HG03354 (cell line): Measurements from ENCODE around the gene CHST15.

Experiments used
- ATAC-seq: cut with Tn5 transposase; IDR thresholded peaks from one replicate; pipeline ENCODE4 v1.9.1; 2021; ENCODE audit warnings: mild to moderate bottlenecking; ENCODE audit not compliant: unreplicated experiment, poor library complexity, severe bottlenecking

Gene CHST15

GRCh38 chr10:124053971-124054370 is 39.4 kb downstream of the CHST15 start:
- ATAC-seq = no peak

- no peak for ATAC-seq
Observed at GRCh38 chr10:124052561-124052960, 40.8 kb downstream of the CHST15 start.

- no peak for ATAC-seq
Observed at GRCh38 chr10:124050021-124051015, 43.1 kb downstream of the CHST15 start.

GRCh38 chr10:124049484-124049883 is 43.9 kb downstream of the CHST15 start:
- ATAC-seq = no peak

GRCh38 chr10:124048371-124049290 is 44.8 kb downstream of the CHST15 start:
- ATAC-seq = no peak

- ATAC-seq = no peak
Observed at GRCh38 chr10:124047427-124048152, 45.8 kb downstream of the CHST15 start.

- no peak for ATAC-seq
Observed at GRCh38 chr10:124045801-124046355, 47.5 kb downstream of the CHST15 start.

GRCh38 chr10:124045276-124045675 is 48.1 kb downstream of the CHST15 start:
- ATAC-seq = no peak

GRCh38 chr10:124044143-124044862 is 49.1 kb downstream of the CHST15 start:
- no peak for ATAC-seq

GRCh38 chr10:124043310-124044142 is 49.9 kb downstream of the CHST15 start:
- no peak for ATAC-seq

GRCh38 chr10:124042656-124043309 is 50.6 kb downstream of the CHST15 start:
- no peak for ATAC-seq

- ATAC-seq = no peak
Observed at GRCh38 chr10:124041675-124042445, 51.5 kb downstream of the CHST15 start.

GRCh38 chr10:124040451-124041188 is 52.8 kb downstream of the CHST15 start:
- no peak for ATAC-seq

GRCh38 chr10:124039483-124040013 is 53.9 kb downstream of the CHST15 start:
- ATAC-seq = no peak

- ATAC-seq = no peak
Observed at GRCh38 chr10:124037784-124038183, 55.6 kb downstream of the CHST15 start.

GRCh38 chr10:124037286-124037685 is 56.1 kb downstream of the CHST15 start:
- ATAC-seq = no peak
